Left lung (tissue), 10 donors: ENCODE results near the gene DUS1L. TPM values are rescaled to one million over a fixed set of nuclear protein-coding genes. Genes with fewer than 3 reads are reported as not detected.

Experiments used
- ATAC-seq: fragments of 200-7000 bp; cut with Tn5 transposase; one replicate; pipeline ENCODE4 v1.9.1; 2020; ENCODE audit warnings: moderate library complexity
- DNase-seq, 4 donors: peaks; one replicate each; pipeline ENCODE4 v3.0.0-alpha.2; 2013 to 2020
- H3K27ac ChIP-seq, 2 donors: fragments of 200-600 bp; sonication (generic) in 1 of 2; one replicate each; pipeline versions ENCODE4 v1.5.0 to v1.8.0; 2020 to 2021
- H3K27me3 ChIP-seq, 2 donors: fragments of 200-600 bp; sonication (generic) in 1 of 2; one replicate each; pipeline versions ENCODE4 v1.5.0 to v1.8.0; 2020 to 2021
- H3K36me3 ChIP-seq, 2 donors: fragments of 200-600 bp; sonication (generic) in 1 of 2; one replicate each; pipeline versions ENCODE4 v1.5.0 to v1.8.0; 2020 to 2021
- H3K4me1 ChIP-seq, 2 donors: fragments of 200-600 bp; one replicate each; pipeline ENCODE4 v1.8.0; 2021
- H3K4me3 ChIP-seq, 2 donors: fragments of 200-600 bp; sonication (generic) in 1 of 2; one replicate each; pipeline versions ENCODE4 v1.5.0 to v1.8.0; 2020 to 2021; ENCODE audit warnings: mild to moderate bottlenecking in 1 of 2
- H3K9me3 ChIP-seq, 2 donors: fragments of 200-600 bp; sonication (generic) in 1 of 2; one replicate each; pipeline versions ENCODE4 v1.5.0 to v1.8.0; 2020 to 2021
- intact Hi-C, 2 donors: fragments of 100-400 bp; cut with DNase I; formaldehyde crosslinking; loops; one replicate each; pipeline versions ENCODE4 v1.11.2 to v1.14.2; 2022
- polyA plus RNA-seq, 6 donors: library from polyadenylated mRNA; unstranded; fragments of 120-200 nt; gene quantifications; one replicate each; pipeline ENCODE4 v1.2.1, GENCODE V29; 2013; ENCODE audit not compliant: insufficient read length in 6 of 6
- total RNA-seq, 2 donors: library from RNA; stranded (reverse); fragmentation: NEBNext Ultra II Directional; extraction: Animal tissue kit (Norgen Biotek cat#: 25700); gene quantifications; one replicate each; pipeline ENCODE4 v1.2.1, GENCODE V29; 2021
- TF ChIP-seq, protein P1 (sequence below), 2 donors: fragments of 200-600 bp; sonication (generic) in 1 of 2; IDR thresholded peaks; one replicate each; pipeline versions ENCODE4 v1.5.0 to v1.8.0; 2021; ENCODE audit warnings: antibody characterized with exemption in 2 of 2
- donor health status: DM: no; HTN: yes; CAD: no.
- donor health status: DM: no; HTN: no; CAD: no.

The DUS1L gene
- total and polyA plus RNA-seq, 8 donors = 55.7 to 103 (median 74.0) TPM

DNA sequence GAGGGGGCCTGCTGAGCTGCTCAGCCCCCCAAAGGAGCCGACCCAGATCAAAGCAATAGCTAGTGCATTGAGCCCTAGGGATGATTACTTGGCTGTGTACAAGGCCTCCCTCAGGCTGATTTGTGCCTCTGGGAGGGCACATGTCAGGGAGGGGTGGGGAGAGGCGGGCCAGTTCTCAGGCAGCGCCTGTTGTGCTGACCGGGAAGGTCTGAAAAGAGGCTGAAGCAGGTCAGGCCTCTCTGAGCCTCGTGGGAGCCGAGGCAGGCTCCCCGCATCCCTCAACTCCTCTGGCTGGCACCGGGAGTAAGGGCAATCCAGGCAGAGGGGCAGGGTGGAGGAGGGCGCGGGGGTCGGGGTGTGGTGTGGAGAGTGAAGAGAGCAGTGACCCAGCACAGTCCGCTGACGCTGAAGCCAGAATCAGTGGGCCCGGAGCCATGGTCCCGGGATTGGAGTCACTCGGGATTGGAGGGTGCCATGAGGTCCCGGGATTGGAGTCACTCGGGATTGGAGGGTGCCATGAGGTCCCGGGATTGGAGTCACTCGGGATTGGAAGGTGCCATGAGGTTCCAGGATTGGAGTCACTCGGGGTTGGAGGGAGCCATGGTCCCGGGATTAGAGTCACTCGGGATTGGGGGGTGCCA lies 31.1 kb downstream of the DUS1L start:
- TF ChIP-seq, protein P1, sequence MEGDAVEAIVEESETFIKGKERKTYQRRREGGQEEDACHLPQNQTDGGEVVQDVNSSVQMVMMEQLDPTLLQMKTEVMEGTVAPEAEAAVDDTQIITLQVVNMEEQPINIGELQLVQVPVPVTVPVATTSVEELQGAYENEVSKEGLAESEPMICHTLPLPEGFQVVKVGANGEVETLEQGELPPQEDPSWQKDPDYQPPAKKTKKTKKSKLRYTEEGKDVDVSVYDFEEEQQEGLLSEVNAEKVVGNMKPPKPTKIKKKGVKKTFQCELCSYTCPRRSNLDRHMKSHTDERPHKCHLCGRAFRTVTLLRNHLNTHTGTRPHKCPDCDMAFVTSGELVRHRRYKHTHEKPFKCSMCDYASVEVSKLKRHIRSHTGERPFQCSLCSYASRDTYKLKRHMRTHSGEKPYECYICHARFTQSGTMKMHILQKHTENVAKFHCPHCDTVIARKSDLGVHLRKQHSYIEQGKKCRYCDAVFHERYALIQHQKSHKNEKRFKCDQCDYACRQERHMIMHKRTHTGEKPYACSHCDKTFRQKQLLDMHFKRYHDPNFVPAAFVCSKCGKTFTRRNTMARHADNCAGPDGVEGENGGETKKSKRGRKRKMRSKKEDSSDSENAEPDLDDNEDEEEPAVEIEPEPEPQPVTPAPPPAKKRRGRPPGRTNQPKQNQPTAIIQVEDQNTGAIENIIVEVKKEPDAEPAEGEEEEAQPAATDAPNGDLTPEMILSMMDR (IDR thresholded peaks at IDR 0.05) = no peak
- ATAC-seq = no peak
- H3K9me3 ChIP-seq = no peaks in the 10 kb centered on the region
- intact Hi-C loops = no loop called here
- H3K27me3 ChIP-seq = peaks cover 0 to 12% of the 10 kb centered on the region in 2 donors
- H3K27ac ChIP-seq = no peak overlapping the region
- DNase-seq = no peak
- no peak overlapping the region for H3K4me3 ChIP-seq
- no peaks in the 10 kb centered on the region for H3K36me3 ChIP-seq
- H3K4me1 ChIP-seq = peaks cover 18 to 56% of the 10 kb centered on the region in 2 donors

DNA sequence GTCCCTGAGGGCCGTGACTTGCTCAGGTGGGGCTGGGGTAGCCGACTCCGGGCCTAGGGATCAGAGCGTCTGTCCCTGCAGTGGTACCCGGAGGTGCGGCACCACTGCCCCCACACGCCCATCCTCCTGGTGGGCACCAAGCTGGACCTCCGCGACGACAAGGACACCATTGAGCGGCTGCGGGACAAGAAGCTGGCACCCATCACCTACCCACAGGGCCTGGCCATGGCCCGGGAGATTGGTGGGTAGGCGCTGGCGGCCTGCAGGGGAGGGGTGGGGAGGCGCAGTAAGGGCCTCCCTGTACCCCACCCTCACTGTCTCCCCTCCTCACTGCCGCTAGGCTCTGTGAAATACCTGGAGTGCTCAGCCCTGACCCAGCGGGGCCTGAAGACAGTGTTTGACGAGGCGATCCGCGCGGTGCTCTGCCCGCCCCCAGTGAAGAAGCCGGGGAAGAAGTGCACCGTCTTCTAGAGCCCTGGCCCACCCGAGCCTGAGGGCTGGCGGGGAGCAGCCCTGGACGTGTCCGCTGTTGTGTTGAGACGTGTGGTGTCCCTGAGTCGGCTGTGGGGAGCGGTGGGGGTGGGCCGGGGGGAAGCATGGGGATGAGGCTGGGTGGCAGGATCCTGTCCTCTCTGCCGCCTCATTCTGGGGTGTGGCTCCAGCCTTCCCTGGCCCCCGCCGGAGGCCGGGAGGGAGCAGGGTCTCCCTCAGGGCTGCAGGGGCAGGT lies 32.1 kb downstream of the DUS1L start:
- intact Hi-C loops = no loop called here
- ATAC-seq = no peak
- TF ChIP-seq, protein P1 (IDR thresholded peaks at IDR 0.05) = no peak

DNA sequence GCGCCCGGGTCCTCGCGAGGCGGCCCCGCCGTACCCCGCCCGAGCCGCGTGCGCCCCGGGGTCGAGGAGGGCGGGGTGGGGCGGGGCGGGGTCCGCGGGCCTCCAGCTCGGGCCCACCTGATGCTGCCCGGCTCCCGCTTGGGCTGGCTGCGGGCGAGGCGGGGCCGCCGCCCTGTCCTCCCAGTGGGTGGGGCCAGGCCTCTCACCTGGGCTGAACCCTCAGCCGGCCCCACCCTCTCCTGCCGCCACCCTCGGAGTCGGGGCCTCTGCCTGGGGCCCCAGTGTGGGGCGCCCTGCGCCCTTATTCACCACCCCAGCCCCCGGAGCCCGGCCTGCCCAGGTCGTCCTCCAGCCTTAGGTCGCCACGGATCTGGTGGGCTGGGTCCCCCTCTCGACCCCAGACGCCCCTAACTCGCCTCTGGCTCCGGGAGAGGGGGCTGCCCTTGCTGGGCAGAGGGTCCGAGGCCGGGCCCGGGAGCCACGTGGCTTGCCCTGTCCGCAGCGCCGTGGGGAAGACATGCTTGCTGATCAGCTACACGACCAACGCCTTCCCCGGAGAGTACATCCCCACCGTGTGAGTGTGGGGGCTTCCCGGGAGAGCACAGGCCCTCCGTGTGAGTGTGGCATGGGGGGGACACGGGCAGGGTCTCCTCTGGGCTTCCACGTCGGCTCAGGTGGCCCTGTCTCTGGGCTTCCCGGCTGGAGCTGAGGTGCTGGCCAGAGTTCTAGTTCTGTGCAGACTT lies 33.5 kb downstream of the DUS1L start:
- Histone ChIP-seq H3K4me3 (peak overlapping the region; percentile 5 to 22), H3K4me1 (peaks cover 14 to 44% of the 10 kb centered on the region in 2 donors), H3K9me3 (no peaks in the 10 kb centered on the region), H3K36me3 (peaks cover 0 to 13% of the 10 kb centered on the region in 2 donors), H3K27me3 (peaks cover 0 to 12% of the 10 kb centered on the region in 2 donors), H3K27ac (no peak overlapping the region)
- DNase-seq (peak in 1 of 4 donors; percentile 86), ATAC-seq (peak; percentile 62)
- TF ChIP-seq, protein P1 (IDR thresholded peaks at IDR 0.05) = no peak
- intact Hi-C loops = loop anchor here in 1 of 2 donors (2.0 kb wide), 1 partner anchor 123 kb away; no protein-coding TSS in a partner anchor

More for the DNA sequence above, 32.1 kb downstream of the DUS1L start:
- H3K36me3 ChIP-seq = peaks cover 0 to 2% of the 10 kb centered on the region in 2 donors
- no peak overlapping the region for H3K4me3 ChIP-seq
- H3K9me3 ChIP-seq = no peaks in the 10 kb centered on the region
- no peak for DNase-seq
- H3K27ac ChIP-seq = no peak overlapping the region
- peaks cover 18 to 54% of the 10 kb centered on the region in 2 donors for H3K4me1 ChIP-seq
- peaks cover 0 to 12% of the 10 kb centered on the region in 2 donors for H3K27me3 ChIP-seq

DNA sequence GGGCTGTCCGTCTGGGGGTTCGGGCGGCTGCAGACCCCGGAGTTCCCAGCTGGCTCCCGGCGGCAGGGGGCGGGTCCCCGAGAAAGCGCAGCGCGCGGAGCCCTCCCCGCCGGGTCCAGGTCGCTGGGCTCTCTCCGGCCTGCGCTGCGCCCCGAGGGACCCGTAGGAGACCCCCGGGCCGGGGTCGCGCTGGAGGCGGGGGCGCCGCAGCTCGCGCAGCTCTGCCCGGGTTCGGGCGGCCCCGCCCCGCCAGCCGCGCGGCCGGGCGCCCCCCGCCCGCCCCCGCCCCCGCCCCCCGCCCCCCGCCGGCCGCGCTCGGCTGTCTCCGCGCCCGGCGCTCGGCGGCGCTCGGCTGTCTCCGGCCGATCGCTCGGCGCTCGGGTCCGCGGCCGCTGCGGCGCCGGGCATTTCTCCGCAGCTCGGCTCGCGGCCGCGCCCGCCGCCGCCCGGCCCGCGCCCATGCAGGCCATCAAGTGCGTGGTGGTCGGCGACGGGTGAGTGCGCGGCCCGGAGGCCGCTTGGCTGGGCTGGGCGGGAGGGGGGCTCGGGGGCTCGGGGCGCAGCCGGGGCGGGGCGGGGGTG lies 34.2 kb downstream of the DUS1L start, which contains the start of gene RAC3:
TSS of gene RAC3 (plus strand) at position 376 of the 582 bp plus-strand sequence. CDS start at position 460, 84 bp downstream.
- peak; percentile 7 for ATAC-seq
- peaks cover 9 to 38% of the 10 kb centered on the region in 2 donors for H3K4me1 ChIP-seq
- H3K9me3 ChIP-seq = no peaks in the 10 kb centered on the region
- TF ChIP-seq, protein P1 (IDR thresholded peaks at IDR 0.05) = no peak
- DNase-seq = no peak
- H3K27me3 ChIP-seq = peaks cover 0 to 12% of the 10 kb centered on the region in 2 donors
- peak within 1 kb of the TSS in 1 of 2 donors; percentile 31 for H3K27ac ChIP-seq
- intact Hi-C loops = loop anchor here in 1 of 2 donors (2.0 kb wide), 1 partner anchor 123 kb away; no protein-coding TSS in a partner anchor
- peak within 1 kb of the TSS; percentile 30 to 55 for H3K4me3 ChIP-seq
- H3K36me3 ChIP-seq = peaks cover 0 to 13% of the 10 kb centered on the region in 2 donors
